H9 (cell line): ENCODE results near the gene BRAF. TPM values are rescaled to one million over a fixed set of nuclear protein-coding genes. Genes with fewer than 3 reads are reported as not detected.

Experiments
- DNase-seq: peaks from one replicate; pipeline ENCODE4 v3.0.0-alpha.2; 2017
- H2AFZ ChIP-seq: one replicate; pipeline ENCODE4 v1.6.1; 2013; ENCODE audit warnings: mild to moderate bottlenecking, low read length, control low read depth, moderate library complexity
- H2AK5ac ChIP-seq: 2 replicates; pipeline ENCODE4 v1.6.1; 2013; ENCODE audit warnings: low read length, control low read depth, mixed read lengths; ENCODE audit not compliant: insufficient read length
- H2BK120ac ChIP-seq: one replicate; pipeline ENCODE4 v1.6.1; 2013; ENCODE audit warnings: low read depth, mild to moderate bottlenecking, low read length, control low read depth, inconsistent platforms; ENCODE audit not compliant: poor library complexity, severe bottlenecking
- H2BK12ac ChIP-seq: 2 replicates; pipeline ENCODE4 v1.6.1; 2013; ENCODE audit warnings: low read length, control low read depth, mixed read lengths, low read depth; ENCODE audit not compliant: insufficient read length
- H2BK15ac ChIP-seq: 2 replicates; pipeline ENCODE4 v1.6.1; 2013; ENCODE audit warnings: low read depth, low read length, control low read depth
- H2BK20ac ChIP-seq: one replicate; pipeline ENCODE4 v1.6.1; 2013; ENCODE audit warnings: low read depth, mild to moderate bottlenecking, low read length, control low read depth, inconsistent platforms; ENCODE audit not compliant: poor library complexity, severe bottlenecking
- H2BK5ac ChIP-seq: 2 replicates; pipeline ENCODE4 v1.6.1; 2013; ENCODE audit warnings: low read length, control low read depth, mixed read lengths; ENCODE audit not compliant: insufficient read length
- H3K14ac ChIP-seq: 2 replicates; pipeline ENCODE4 v1.6.1; 2013; ENCODE audit warnings: low read length, control low read depth; ENCODE audit not compliant: insufficient read depth
- H3K18ac ChIP-seq: 2 replicates; pipeline ENCODE4 v1.6.1; 2013; ENCODE audit warnings: low read depth, mild to moderate bottlenecking, mixed read lengths, low read length, control low read depth; ENCODE audit not compliant: insufficient read length
- H3K23ac ChIP-seq: 2 replicates; pipeline ENCODE4 v1.6.1; 2013; ENCODE audit warnings: low read length, control low read depth, mixed read lengths, low read depth; ENCODE audit not compliant: insufficient read length
- H3K23me2 ChIP-seq: 2 replicates; pipeline ENCODE4 v1.6.1; 2013; ENCODE audit warnings: low read depth, mild to moderate bottlenecking, mixed read lengths, low read length, control low read depth; ENCODE audit not compliant: insufficient read length, poor library complexity, severe bottlenecking
- H3K27ac ChIP-seq: 2 replicates; pipeline ENCODE4 v1.5.1; 2013; ENCODE audit warnings: low read length, control low read depth, mixed read lengths, low read depth; ENCODE audit not compliant: insufficient read length
- H3K27me3 ChIP-seq: 2 replicates; pipeline ENCODE4 v1.6.1; 2013; ENCODE audit warnings: low read length, control low read depth, inconsistent platforms; ENCODE audit not compliant: insufficient read depth
- H3K4ac ChIP-seq: 2 replicates; pipeline ENCODE4 v1.6.1; 2013; ENCODE audit warnings: low read depth, mild to moderate bottlenecking, control low read depth, inconsistent platforms, low read length, moderate library complexity
- H3K4me1 ChIP-seq: 2 replicates; pipeline ENCODE4 v1.6.1; 2013; ENCODE audit warnings: low read length, control low read depth, inconsistent platforms; ENCODE audit not compliant: insufficient read depth
- H3K4me2 ChIP-seq: 2 replicates; pipeline ENCODE4 v1.6.1; 2013; ENCODE audit warnings: low read length, control low read depth, mixed read lengths; ENCODE audit not compliant: insufficient read length, insufficient read depth
- H3K56ac ChIP-seq: 2 replicates; pipeline ENCODE4 v1.6.1; 2013; ENCODE audit warnings: low read depth, mild to moderate bottlenecking, mixed read lengths, low read length, control low read depth; ENCODE audit not compliant: insufficient read length
- H3K79me1 ChIP-seq: 2 replicates; pipeline ENCODE4 v1.6.1; 2013; ENCODE audit warnings: low read depth, mild to moderate bottlenecking, moderate library complexity, low read length, control low read depth, inconsistent platforms; ENCODE audit not compliant: insufficient read depth, poor library complexity, severe bottlenecking
- H3K79me2 ChIP-seq: 2 replicates; pipeline ENCODE4 v1.6.1; 2013; ENCODE audit warnings: low read length, control low read depth, inconsistent platforms; ENCODE audit not compliant: insufficient read depth
- H3K9ac ChIP-seq: 2 replicates; pipeline ENCODE4 v1.6.1; 2013; ENCODE audit warnings: low read length, control low read depth, mixed read lengths; ENCODE audit not compliant: insufficient read length; ENCODE audit errors: extremely low read depth
- H3K9me3 ChIP-seq: one replicate; pipeline ENCODE4 v1.6.1; 2013; ENCODE audit warnings: low read depth, low read length, inconsistent platforms; ENCODE audit not compliant: control insufficient read depth
- H3T11ph ChIP-seq: one replicate; pipeline ENCODE4 v1.6.1; 2013; ENCODE audit warnings: mild to moderate bottlenecking, low read length, control low read depth, inconsistent platforms
- H4K20me1 ChIP-seq: one replicate; pipeline ENCODE4 v1.6.1; 2013; ENCODE audit not compliant: control insufficient read depth, insufficient read length, insufficient read depth
- H4K5ac ChIP-seq: 2 replicates; pipeline ENCODE4 v1.6.1; 2013; ENCODE audit warnings: low read depth, mild to moderate bottlenecking, mixed read lengths, low read length, control low read depth; ENCODE audit not compliant: insufficient read length
- H4K8ac ChIP-seq: replicated peaks from 2 replicates; pipeline ENCODE4 v1.6.1; 2013; ENCODE audit warnings: low read length, control low read depth, mixed read lengths, low read depth; ENCODE audit not compliant: insufficient read length
- H4K91ac ChIP-seq: 2 replicates; pipeline ENCODE4 v1.6.1; 2013; ENCODE audit warnings: low read depth, mild to moderate bottlenecking, moderate library complexity, mixed read lengths, low read length, control low read depth; ENCODE audit not compliant: insufficient read length
- H3K27ac Mint-ChIP-seq, 3 experiments: 2 replicates in 2 of 3; 3 replicates in 1 of 3; pipeline ENCODE4 v1.8.0; 2020 to 2021; ENCODE audit warnings: mixed read lengths in 3 of 3, mild to moderate bottlenecking in 1 of 3, moderate library complexity in 1 of 3
- H3K27me3 Mint-ChIP-seq: 2 replicates; pipeline ENCODE4 v1.8.0; 2021; ENCODE audit warnings: low read depth, mild to moderate bottlenecking, moderate library complexity, mixed read lengths
- H3K36me3 Mint-ChIP-seq, 3 experiments: 2 replicates in 2 of 3; 3 replicates in 1 of 3; pipeline ENCODE4 v1.8.0; 2020 to 2021; ENCODE audit warnings: low read depth in 3 of 3, mixed read lengths in 3 of 3; ENCODE audit not compliant: insufficient read depth in 1 of 3
- H3K4me1 Mint-ChIP-seq, 2 experiments: 2 replicates each; pipeline ENCODE4 v1.8.0; 2020; ENCODE audit warnings: mixed read lengths in 2 of 2
- H3K4me3 Mint-ChIP-seq, 2 experiments: 2 replicates in 1 of 2; 3 replicates in 1 of 2; pipeline ENCODE4 v1.8.0; 2020 to 2021; ENCODE audit warnings: mild to moderate bottlenecking in 2 of 2, mixed read lengths in 2 of 2, moderate library complexity in 1 of 2
- H3K9me3 Mint-ChIP-seq, 2 experiments: 2 replicates in 1 of 2; 3 replicates in 1 of 2; pipeline ENCODE4 v1.8.0; 2020; ENCODE audit warnings: mild to moderate bottlenecking in 2 of 2, mixed read lengths in 2 of 2, moderate library complexity in 1 of 2
- WGBS: extraction: QIAGEN DNeasy Blood & Tissue Kit; methylation state at CpG from one replicate; pipeline ENCODE4 v1.1.7; 2013; ENCODE audit warnings: missing lambda C conversion rate, low lambda C conversion rate, mixed read lengths; ENCODE audit not compliant: insufficient read length; ENCODE audit errors: extremely low coverage; 5-methylcytosine and 5-hydroxymethylcytosine counted together
- total RNA-seq: library from RNA; stranded (reverse); gene quantifications from 2 replicates; pipeline ENCODE4 v1.2.1, GENCODE V29; 2021
- TF ChIP-seq, protein P1 (sequence below): fragments of 200-600 bp; sonication (generic); conservative IDR thresholded peaks from 3 replicates; pipeline ENCODE4 v1.8.0; 2021; ENCODE audit warnings: antibody characterized with exemption, mild to moderate bottlenecking

The BRAF gene
- total RNA-seq, 1 experiment from 2014 or later, result 32.9 TPM

- no peaks in the 10 kb centered on the region; the same call in 1 of the 2 replicates for H3K4me1 ChIP-seq
- Mint-ChIP-seq H3K27me3 (peaks cover 8% of the 10 kb centered on the region), H3K36me3 (no peaks in the 10 kb centered on the region; a peak in 1 of 7 replicates), H3K27ac (no peak overlapping the region), H3K4me3 (no peak overlapping the region), H3K4me1 (peaks cover 13 to 18% of the 10 kb centered on the region in 2 experiments), H3K9me3 (no peaks in the 10 kb centered on the region)
- no peak overlapping the region for H2BK20ac ChIP-seq
- H3K23me2 ChIP-seq, result peaks cover 6% of the 10 kb centered on the region
- no peak overlapping the region for H3K23ac ChIP-seq
- no peak overlapping the region for H3K4me2 ChIP-seq
- H3K18ac ChIP-seq, result no peak overlapping the region
- no peak overlapping the region for H2BK120ac ChIP-seq
- H3K27me3 ChIP-seq, result no peaks in the 10 kb centered on the region; the same call in 1 of the 2 replicates
- H3K27ac ChIP-seq, result no peak overlapping the region
- no peaks in the 10 kb centered on the region for H4K20me1 ChIP-seq
- no peak overlapping the region for H2AK5ac ChIP-seq
- no peaks in the 10 kb centered on the region for H3K79me1 ChIP-seq
- H4K91ac ChIP-seq, result no peak overlapping the region
- no peak overlapping the region for H2BK15ac ChIP-seq
- no peak overlapping the region for H2AFZ ChIP-seq
- no peak overlapping the region for H3K9ac ChIP-seq
- H3K9me3 ChIP-seq, result no peaks in the 10 kb centered on the region
- no peak overlapping the region for H4K5ac ChIP-seq
- no peak overlapping the region for H3K4ac ChIP-seq
- no peak overlapping the region for H3K14ac ChIP-seq
- WGBS, result no CpG with 5 or more reads among the region's 3 CpGs
- H4K8ac ChIP-seq, result no peak overlapping the region
- H3K79me2 ChIP-seq, result no peaks in the 10 kb centered on the region
- no peak overlapping the region for H3T11ph ChIP-seq
- no peak overlapping the region for H2BK12ac ChIP-seq
- TF ChIP-seq, protein P1, sequence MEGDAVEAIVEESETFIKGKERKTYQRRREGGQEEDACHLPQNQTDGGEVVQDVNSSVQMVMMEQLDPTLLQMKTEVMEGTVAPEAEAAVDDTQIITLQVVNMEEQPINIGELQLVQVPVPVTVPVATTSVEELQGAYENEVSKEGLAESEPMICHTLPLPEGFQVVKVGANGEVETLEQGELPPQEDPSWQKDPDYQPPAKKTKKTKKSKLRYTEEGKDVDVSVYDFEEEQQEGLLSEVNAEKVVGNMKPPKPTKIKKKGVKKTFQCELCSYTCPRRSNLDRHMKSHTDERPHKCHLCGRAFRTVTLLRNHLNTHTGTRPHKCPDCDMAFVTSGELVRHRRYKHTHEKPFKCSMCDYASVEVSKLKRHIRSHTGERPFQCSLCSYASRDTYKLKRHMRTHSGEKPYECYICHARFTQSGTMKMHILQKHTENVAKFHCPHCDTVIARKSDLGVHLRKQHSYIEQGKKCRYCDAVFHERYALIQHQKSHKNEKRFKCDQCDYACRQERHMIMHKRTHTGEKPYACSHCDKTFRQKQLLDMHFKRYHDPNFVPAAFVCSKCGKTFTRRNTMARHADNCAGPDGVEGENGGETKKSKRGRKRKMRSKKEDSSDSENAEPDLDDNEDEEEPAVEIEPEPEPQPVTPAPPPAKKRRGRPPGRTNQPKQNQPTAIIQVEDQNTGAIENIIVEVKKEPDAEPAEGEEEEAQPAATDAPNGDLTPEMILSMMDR, result no peak
- DNase-seq, result no peak
- no peak overlapping the region for H3K56ac ChIP-seq
- no peak overlapping the region for H2BK5ac ChIP-seq
These were observed 255.4 kb downstream of the BRAF start for GRCh38 chr7:140669352-140669751.

Other genes starting within 250 kb of the BRAF start
- gene NDUFB2, start 228.2 kb downstream of the BRAF start, total RNA-seq, result 177 and 185 TPM in 2 replicates
- 58.3 and 64.2 TPM in 2 replicates for gene MRPS33, start 90.0 kb upstream of the BRAF start, total RNA-seq
- 9.3 and 11.3 TPM in 2 replicates for gene TMEM178B, start 149.1 kb upstream of the BRAF start, total RNA-seq